HG03571 (cell line): ENCODE results near the gene SIVA1.

Experiments used
- ATAC-seq: cut with Tn5 transposase; IDR thresholded peaks from one replicate; pipeline ENCODE4 v1.9.1; 2021; ENCODE audit not compliant: unreplicated experiment

SIVA1 gene

GRCh38 chr14:104770851-104771272 lies 17.9 kb downstream of the SIVA1 start:
- ATAC-seq, result no peak

DNA sequence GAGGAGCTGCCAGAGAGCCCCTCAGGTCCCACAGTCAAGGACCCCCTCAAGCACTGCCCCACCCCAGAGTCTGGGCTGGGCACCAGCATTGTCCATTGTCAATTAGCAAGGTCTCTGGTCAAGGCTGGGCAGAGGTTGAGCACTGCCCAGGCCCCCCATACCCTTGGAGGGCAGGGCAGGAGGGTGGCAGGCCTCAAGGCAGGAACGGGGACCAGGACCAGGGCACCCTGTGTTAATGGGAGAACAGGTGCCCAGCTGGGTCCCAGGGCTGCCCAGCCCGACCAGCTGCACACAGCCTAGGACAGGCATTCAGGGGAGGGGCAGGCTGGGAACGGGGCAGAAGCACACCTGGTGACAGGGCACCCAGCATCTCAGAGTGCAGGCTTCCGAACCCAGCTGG lies 18.4 kb downstream of the SIVA1 start:
- no peak for ATAC-seq

DNA sequence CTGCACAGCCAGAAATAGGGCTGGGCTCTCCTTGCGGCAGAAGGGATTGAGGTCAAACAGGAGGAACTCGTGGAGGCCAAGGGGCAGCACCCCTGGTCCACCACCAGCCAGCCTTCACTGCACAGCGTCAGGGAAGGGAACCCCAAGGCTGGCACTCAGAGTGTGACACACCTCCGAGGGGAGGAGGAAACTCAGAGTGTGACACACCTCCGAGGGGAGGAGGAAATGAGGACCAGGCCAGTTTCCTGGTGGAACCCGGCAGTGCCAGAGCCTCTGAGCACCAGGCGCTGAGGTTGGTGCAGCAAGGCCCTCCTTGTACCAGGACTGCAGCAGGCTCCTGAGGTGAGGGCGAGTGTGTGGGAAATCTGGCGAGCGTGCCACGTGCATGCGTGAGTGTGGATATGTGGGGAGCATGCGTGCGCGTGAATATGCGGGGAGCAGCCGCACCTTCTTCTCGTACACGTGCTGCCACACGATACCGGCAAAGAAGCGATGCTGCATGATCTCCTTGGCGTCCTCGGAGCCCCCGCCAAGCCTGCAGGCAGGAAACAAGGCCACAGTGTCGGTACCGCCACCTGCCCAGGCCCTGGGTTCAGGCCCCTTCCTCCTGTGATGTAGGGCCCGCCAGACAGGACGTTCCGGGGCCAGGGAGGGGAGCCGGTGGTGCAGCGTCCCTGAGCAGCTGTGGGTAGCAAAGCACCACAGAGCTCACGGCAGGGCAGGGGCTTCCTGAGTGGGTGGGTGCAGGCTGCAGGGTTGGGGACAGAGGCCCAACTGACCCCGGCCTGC lies 19.2 kb downstream of the SIVA1 start:
- no peak for ATAC-seq

DNA sequence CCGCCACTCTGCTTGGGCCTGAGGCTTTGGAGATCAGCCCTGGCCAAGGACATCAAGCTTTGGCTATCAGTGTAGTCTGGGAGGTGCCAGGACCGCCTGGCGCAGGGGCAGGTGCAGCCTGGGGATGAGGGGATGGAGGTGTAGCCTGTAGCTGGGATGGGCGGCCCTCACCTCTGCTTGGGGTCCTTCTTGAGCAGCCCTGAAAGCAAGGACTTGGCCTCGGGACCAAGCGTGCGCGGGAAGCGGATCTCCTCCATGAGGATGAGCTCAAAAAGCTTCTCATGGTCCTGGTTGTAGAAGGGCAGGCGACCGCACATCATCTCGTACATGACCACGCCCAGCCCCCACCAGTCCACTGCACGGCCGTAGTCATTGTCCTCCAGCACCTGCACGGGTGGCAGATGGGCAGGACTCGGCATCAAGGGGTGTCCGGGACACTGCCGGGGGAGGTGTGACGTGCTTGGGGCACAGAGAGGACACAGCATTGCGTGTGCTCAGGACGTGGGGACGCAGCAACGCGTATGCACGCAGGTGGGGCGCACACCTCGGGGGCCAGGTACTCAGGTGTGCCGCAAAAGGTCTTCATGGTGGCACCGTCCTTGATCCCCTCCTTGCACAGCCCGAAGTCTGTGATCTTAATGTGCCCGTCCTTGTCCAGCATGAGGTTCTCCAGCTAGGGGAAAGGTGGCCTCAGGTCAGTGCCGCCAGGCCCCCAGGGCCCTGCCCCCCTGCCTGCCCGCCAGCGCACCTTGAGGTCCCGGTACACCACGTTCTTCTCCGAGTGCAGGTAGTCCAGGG lies 20.0 kb downstream of the SIVA1 start:
- no peak for ATAC-seq

- ATAC-seq, result no peak
Observed at GRCh38 chr14:104773505-104774452, 20.8 kb downstream of the SIVA1 start.

DNA sequence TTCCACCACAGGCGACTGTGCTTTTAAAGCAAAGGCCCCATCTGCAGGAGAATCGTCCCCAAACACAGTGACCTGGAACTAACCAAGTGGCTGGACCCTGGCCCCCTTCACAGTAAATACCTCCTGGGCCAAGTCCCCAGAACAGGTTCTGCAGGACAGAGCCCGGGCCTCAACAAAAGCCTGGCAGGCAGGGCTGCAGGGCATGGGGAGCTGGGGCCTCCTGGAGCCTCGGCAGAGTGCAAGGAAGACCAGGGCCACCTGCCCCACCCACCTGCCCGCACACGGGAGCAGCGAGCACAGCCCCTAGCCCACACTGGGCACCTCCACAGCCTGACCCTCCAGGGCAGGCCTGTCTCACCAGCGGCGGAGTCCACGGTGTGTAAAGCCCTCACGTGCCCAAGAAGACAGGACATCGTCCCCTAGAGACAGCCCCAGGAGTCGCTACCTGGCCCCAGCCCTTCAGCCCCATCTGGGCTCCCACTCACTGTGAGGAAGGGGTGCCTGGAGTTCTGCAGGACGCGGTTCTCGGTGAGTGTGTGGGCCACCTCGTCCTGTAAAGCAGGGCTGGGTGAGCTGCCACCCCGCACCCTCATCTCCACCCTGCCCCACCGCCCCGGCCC lies 21.6 kb downstream of the SIVA1 start:
- ATAC-seq, result no peak

DNA sequence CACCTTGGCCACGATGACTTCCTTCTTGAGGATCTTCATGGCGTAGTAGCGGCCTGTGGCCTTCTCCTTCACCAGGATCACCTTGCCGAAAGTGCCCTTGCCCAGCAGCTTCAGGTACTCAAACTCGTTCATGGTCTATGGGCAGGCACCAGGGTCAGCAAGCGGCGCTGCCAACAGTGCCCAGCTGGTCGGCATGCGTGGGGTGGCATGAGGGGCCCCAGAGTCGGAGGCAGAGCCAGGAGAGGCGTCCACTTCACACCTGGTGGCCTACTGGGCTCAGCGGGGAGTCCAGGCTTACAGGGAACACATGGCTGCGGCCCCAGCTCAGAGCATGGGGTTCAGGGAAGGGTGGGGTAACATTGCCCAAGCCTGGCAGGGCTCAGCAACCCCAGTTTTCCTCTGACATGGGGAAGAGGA lies 22.1 kb downstream of the SIVA1 start:
- ATAC-seq, result no peak

- ATAC-seq, result no peak
Observed at GRCh38 chr14:104776481-104776880, 23.5 kb downstream of the SIVA1 start.

DNA sequence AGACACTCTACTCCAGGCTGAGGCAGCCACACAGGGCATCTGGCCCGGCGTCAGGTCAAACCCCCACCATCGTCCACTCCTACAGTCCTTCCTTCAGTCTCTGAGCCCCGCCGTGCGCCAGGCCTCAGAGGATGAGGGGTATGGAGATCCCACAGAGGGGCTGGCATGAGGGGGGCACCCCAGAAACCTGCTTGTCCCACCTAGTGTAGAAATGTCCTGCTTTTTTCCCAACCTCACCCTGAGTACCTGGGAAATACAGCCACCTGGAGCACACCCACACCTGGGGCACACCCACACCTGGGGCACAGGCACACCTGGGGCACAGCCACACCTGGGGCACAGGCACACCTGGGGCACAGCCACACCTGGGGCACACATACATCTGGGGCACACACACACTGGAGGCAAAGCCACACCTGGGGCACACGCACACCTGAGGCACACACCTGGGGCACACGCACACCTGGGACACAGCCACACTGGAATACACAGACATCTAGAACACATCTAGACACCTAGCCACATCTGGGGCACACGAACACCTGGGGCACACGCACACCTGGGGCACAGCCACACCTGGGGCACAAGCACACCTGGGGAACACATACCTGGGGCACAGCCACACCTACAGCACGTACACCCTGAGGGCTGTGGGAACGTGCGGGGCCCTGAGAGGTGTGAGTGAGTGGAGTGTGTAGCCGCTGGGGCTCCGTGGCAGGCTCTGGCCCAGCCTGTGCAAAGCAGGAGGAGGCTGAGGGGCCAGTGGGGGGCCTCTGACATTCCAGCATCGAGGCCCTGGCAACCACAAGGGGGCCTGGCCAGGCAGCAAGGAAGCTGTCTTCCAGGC lies 24.2 kb downstream of the SIVA1 start:
- no peak for ATAC-seq

- no peak for ATAC-seq
Observed at GRCh38 chr14:104777808-104778249, 24.9 kb downstream of the SIVA1 start.

DNA sequence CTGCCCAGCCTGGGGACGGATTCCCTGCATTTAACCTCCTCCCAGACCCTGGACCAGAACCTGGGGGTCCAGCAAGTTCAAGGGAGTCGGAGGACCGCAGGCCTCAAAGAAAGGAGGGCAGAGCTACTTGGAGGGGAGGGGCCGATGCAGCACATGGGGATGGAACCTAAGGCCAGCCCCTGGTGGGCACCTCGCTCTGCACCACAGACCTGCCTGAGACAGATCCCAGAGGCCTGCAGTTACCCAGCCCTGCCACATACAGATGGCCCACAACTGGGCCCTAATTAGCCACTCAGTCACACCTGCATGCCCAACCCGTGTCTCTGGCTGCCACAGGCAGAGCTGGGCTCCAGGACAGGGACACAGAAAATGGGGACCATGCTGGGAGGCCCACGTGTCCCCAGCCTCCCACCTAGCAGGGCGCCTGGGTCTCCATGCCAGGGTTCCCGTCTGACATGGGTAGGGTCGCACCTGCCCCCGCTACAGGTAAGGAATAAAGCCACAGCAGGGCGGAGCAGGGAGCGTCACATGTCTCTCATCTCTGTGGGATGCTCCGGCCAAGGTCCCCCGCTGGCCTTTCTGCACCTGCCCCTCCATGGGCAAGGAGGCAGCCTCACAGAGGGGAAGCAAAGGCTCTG lies 25.9 kb downstream of the SIVA1 start:
- ATAC-seq, result no peak

DNA sequence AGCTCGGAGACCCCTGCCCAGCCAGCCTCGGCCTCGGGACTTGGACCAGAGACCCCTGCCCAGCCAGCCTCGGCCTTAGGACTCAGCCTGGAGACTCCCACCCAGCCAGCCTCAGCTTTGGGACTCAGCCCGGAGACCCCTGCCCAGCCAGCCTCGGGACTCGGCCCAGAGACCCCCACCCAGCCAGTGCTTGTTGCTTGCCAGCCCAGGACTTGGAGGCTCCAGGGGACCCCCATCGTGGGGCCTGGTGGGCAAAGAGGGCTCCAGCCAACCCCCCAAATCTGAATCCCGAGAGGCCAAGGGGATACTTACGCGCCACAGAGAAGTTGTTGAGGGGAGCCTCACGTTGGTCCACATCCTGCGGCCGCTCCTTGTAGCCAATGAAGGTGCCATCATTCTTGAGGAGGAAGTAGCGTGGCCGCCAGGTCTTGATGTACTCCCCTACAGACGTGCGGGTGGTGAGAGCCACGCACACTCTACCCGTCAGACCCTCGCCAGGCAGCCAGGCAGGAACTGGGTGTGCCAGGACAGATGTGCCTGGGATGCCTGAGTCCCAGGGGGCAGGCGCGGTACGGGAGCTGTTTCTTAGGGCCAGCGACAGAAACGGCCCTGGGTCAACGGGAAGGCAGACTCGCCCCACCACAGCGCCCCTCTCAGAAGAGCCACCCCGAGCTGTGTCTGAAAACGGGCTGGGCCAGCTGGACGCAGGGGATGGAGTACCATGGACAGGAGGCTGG lies 27.0 kb downstream of the SIVA1 start:
- ATAC-seq, result no peak

DNA sequence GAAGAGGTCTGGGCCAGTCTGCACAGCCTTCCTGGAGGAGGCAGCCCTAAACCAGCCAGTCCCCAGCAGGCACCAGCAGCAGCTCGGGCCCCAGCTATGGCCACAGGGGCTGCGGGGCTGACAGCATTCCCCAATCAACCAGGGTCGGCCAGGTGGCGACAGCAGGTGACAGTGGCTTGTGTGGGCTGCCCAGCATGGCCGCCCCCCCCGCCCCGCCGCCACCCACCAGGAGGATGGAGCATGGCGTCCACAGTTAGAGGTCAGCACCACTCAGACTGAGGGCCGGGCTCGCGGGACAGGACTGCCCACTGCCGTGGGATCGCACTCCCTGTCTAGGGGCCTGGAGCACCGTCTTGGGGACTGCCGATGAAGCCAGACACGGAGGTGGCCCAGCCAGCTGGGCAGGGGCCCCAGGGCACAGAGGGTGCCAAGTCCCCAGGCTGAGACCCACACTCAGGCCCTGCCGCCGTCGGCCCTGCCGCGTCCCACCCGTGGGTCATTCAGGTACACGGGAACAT lies 27.6 kb downstream of the SIVA1 start:
- ATAC-seq, result no peak

GRCh38 chr14:104781271-104782077 lies 28.5 kb downstream of the SIVA1 start:
- ATAC-seq, result no peak

DNA sequence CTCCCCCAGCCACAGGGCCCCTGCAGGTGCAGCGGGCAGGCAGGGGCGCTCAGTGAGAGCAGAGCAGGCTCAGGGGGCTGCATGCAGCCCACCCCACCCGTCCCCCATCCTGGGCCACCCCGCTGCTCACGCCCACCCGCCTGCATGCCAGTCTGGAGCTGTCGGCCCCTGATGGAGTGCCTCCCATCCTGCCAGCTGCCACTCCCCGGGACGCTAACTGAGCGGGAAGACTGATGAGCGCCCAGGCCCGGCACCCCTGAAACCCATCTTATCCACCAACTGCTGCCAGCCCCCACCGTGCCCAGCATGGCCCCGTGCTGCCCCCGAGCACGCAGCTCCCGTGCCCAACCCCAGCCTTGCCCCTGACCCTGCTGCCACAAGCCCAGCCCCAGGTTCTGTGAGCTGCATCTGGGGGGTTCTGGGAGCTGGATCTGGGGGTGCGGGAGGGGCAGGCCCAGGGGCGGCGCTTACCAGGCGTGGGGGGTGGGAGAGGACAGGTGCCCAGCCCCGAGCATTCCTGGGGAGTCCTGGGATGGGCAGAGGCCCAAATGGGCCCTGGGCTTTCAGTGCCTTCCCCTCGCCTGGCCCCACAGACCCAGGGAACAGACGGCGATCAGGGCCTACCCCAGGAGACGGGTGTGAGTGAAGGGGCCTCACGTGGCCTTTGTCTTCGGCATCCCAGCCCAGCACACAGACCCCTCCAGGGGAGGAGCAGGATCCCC lies 29.3 kb downstream of the SIVA1 start:
- ATAC-seq, result no peak

- no peak for ATAC-seq
Observed at GRCh38 chr14:104782808-104783139, 29.8 kb downstream of the SIVA1 start.
